GM12892 (cell line): ENCODE measurements around the gene DAP.

Source experiments
- POLR2A ChIP-seq: IDR thresholded peaks from 2 replicates; pipeline ENCODE4 v1.6.1; 2011; ENCODE audit warnings: low read depth, low read length, control low read depth
- POLR2AphosphoS5 ChIP-seq: IDR thresholded peaks from 2 replicates; pipeline ENCODE4 v1.6.1; 2011; ENCODE audit warnings: low read depth, low read length, control low read depth
- TAF1 ChIP-seq: IDR thresholded peaks from 2 replicates; pipeline ENCODE4 v1.6.1; 2011; ENCODE audit warnings: low read depth, mild to moderate bottlenecking, control low read depth, low read length, borderline replicate concordance

- TF ChIP-seq POLR2AphosphoS5 (no peak), POLR2A (no peak), TAF1 (no peak)
Measured at GRCh38 chr5:10681731-10682679, 79.0 kb downstream of the DAP start.
